CMK (cell line): ENCODE measurements around the gene FAM240B.

Experiments
- DNase-seq: peaks from one replicate; pipeline ENCODE4 v3.0.0-alpha.2; 2010; ENCODE audit warnings: low read depth

The FAM240B gene

GRCh38 chr9:38670542-38671371, 49.2 kb downstream of the FAM240B start:
- DNase-seq, result no peak

GRCh38 chr9:38668791-38669466, 51.0 kb downstream of the FAM240B start:
- no peak for DNase-seq

- no peak for DNase-seq
Observed at GRCh38 chr9:38662763-38663593, 57.0 kb downstream of the FAM240B start.

GRCh38 chr9:38659538-38659937, 60.4 kb downstream of the FAM240B start:
- no peak for DNase-seq

GRCh38 chr9:38656896-38657295, 63.0 kb downstream of the FAM240B start:
- no peak for DNase-seq

- DNase-seq, result no peak
Observed at GRCh38 chr9:38652486-38652885, 67.4 kb downstream of the FAM240B start.

GRCh38 chr9:38652044-38652443, 67.9 kb downstream of the FAM240B start:
- DNase-seq, result no peak

GRCh38 chr9:38651400-38652042, 68.4 kb downstream of the FAM240B start:
- no peak for DNase-seq

GRCh38 chr9:38650564-38650963, 69.4 kb downstream of the FAM240B start:
- no peak for DNase-seq

- DNase-seq, result no peak
Observed at GRCh38 chr9:38649731-38650363, 70.1 kb downstream of the FAM240B start.

GRCh38 chr9:38644601-38645000, 75.3 kb downstream of the FAM240B start:
- no peak for DNase-seq
